Measurements from ENCODE around the gene PKD2L1.

DNA sequence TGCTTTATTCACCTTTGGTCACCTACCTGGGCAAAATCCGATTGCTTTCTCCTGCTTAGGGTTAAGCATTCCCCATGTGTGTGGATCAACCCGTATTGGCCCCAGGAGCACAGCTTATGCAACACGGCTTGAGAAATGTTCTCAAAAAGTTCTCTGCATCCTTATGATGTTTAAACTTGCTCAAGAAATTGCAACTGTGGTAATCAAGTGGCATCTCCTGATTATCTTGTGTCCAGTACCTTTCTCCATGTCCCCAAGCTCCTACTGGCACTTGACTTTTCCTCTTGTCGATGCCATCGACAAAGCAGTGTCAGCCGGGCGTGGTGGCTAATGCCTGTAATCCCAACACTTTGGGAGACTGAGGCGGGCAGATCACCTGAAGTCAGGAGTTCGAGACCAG, 4.7 kb upstream of the PKD2L1 start:
- no peak for TF ChIP-seq EZH2 (IDR thresholded peaks at IDR 0.05; ENCODE audit: borderline replicate concordance, insufficient read depth, low read depth, low read length, poor library complexity, severe bottlenecking)
- TF ChIP-seq, protein P1, sequence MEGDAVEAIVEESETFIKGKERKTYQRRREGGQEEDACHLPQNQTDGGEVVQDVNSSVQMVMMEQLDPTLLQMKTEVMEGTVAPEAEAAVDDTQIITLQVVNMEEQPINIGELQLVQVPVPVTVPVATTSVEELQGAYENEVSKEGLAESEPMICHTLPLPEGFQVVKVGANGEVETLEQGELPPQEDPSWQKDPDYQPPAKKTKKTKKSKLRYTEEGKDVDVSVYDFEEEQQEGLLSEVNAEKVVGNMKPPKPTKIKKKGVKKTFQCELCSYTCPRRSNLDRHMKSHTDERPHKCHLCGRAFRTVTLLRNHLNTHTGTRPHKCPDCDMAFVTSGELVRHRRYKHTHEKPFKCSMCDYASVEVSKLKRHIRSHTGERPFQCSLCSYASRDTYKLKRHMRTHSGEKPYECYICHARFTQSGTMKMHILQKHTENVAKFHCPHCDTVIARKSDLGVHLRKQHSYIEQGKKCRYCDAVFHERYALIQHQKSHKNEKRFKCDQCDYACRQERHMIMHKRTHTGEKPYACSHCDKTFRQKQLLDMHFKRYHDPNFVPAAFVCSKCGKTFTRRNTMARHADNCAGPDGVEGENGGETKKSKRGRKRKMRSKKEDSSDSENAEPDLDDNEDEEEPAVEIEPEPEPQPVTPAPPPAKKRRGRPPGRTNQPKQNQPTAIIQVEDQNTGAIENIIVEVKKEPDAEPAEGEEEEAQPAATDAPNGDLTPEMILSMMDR (IDR thresholded peaks at IDR 0.05) = no peak

Data from B cell (primary cell).